ENCODE results near the gene ARG1. TPM values are rescaled to one million over a fixed set of nuclear protein-coding genes. Genes with fewer than 3 reads are reported as not detected.

ARG1 gene
- total RNA-seq: not detected in 2 replicates

DNA sequence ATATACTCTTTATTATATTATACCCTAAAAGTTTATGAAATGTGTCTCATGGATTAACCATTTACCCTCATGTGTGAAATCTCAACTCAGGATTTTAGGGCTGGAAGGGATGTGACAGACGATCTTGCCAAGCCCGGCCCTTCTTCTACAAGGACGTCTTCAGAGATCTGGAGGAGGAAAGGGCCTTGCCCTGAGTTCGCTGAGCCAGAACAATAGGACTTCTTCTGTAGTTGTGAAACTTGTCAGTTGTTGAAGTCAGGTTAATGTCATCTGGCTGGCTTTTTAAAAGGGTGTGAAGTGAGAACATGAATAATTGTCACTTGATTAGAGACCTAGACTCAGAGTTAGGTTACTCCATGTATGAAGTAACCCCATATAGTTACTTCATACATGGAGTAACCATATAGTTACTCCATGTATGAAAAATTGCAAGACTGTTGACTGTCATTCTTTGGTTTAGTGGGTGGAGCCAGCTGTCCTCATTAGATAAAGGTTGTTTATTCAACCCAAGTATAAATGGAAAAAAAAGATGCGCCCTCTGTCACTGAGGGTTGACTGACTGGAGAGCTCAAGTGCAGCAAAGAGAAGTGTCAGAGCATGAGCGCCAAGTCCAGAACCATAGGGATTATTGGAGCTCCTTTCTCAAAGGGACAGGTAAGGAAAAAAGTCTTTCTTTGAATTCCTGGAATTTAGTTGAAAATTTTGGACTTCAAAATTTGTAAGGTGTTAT lies at the start of gene ARG1:
ARG1 (plus strand) TSS at position 541 of the 730 bp plus-strand sequence; CDS start at position 598, 57 bp downstream.

GRCh38 chr6:131627724-131628682 lies 55.0 kb downstream of the ARG1 start, which contains the start of gene MED23:
Gene MED23 (minus strand): TSS chr6:131628242. CDS start chr6:131628049, 193 bp downstream.

Other genes with a start within 250 kb of the ARG1 start
- gene MED23, start 55.0 kb downstream of the ARG1 start, total RNA-seq: 33.3 and 42.0 TPM in 2 replicates
- gene ENPP3, start 64.1 kb downstream of the ARG1 start, total RNA-seq: 0.19 and 0.65 TPM in 2 replicates
- 0.10 TPM in 1 of 2 replicates, not detected in the other for gene OR2A4, start 128.2 kb downstream of the ARG1 start, total RNA-seq
- not detected in 2 replicates for gene CTAGE9, start 137.8 kb downstream of the ARG1 start, total RNA-seq
- gene ENPP1, start 234.8 kb downstream of the ARG1 start, total RNA-seq: 0.65 and 1.1 TPM in 2 replicates